Heart left ventricle (tissue), 13 donors: ENCODE measurements around the gene LDAF1.

Experiments
- POLR2A ChIP-seq, 2 donors: fragments of 450-650 bp; IDR thresholded peaks; one replicate each; pipeline ENCODE4 v1.6.1; 2017; ENCODE audit warnings: antibody characterized with exemption in 2 of 2, mild to moderate bottlenecking in 2 of 2, moderate library complexity in 2 of 2
- TF ChIP-seq, protein P1 (sequence below), 12 donors: fragments of 200-600 bp; sonication (generic) in 4 of 12; IDR thresholded peaks; one replicate each; pipeline versions ENCODE4 v1.5.0 to v1.8.0; 2018 to 2022; ENCODE audit warnings: antibody characterized with exemption in 12 of 12, mild to moderate bottlenecking in 5 of 12
- donor health status: ischemic (EF 13 %, LVEDD 7.1; RV severe dilation, severe dysfunction).
- donor health status: DM: no; HTN: yes; CAD: no.
- donor health status: DM: no; HTN: no; CAD: no.
- donor health status: ischemic (EF 25% LVEDD 6.9; RV normal size, moderate dysfunction).
- donor health status: ischemic (EF 25% LVEDD 5.7; RV mildly dilated, moderate dysfunction).
- donor health status: ischemic (EF 35%, LVEDD 5.7; RV mildly dilated, moderate dysfunction).
- donor health status: nonischemic (EF 11% LVEDD 7.7; RV severe dilation, severe dysfunction).
- donor health status: DM: yes; HTN: yes; CAD: no.
- donor health status: PGD.
- donor health status: ischemic (EF 29% LVEDD 5.4; RV normal size, mild dysfunction).
- donor health status: nonischemic (EF 23%, LVEDD 6.1; RV moderate dilation, normal function).

DNA sequence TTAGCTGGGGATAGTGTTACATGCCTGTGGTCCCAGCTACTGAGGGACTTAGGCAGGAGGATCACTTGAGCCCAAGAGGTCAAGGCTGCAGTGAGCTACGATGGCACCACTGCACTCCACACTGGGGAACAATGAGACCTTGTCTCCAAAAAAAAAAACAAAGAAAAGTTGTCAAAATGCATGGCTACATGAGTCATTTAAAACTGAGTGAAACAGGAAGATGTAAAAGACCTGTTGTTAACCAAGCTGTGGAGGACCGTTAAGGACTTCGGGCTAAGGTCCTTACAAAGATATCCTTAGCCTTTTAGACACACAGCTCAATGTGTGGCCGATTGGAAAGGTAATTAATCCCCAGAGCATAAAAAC lies 27.8 kb downstream of the LDAF1 start:
- TF ChIP-seq, protein P1, sequence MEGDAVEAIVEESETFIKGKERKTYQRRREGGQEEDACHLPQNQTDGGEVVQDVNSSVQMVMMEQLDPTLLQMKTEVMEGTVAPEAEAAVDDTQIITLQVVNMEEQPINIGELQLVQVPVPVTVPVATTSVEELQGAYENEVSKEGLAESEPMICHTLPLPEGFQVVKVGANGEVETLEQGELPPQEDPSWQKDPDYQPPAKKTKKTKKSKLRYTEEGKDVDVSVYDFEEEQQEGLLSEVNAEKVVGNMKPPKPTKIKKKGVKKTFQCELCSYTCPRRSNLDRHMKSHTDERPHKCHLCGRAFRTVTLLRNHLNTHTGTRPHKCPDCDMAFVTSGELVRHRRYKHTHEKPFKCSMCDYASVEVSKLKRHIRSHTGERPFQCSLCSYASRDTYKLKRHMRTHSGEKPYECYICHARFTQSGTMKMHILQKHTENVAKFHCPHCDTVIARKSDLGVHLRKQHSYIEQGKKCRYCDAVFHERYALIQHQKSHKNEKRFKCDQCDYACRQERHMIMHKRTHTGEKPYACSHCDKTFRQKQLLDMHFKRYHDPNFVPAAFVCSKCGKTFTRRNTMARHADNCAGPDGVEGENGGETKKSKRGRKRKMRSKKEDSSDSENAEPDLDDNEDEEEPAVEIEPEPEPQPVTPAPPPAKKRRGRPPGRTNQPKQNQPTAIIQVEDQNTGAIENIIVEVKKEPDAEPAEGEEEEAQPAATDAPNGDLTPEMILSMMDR (IDR thresholded peaks at IDR 0.05), result no peak
- TF ChIP-seq POLR2A (IDR thresholded peaks at IDR 0.05), result no peak
